ENCODE measurements around the gene ENO3. TPM values are rescaled to one million over a fixed set of nuclear protein-coding genes. Genes with fewer than 3 reads are reported as not detected.

Gene ENO3
- total RNA-seq, 4 donors from 2014 or later: 1.0 to 7.9 (median 4.9) TPM

DNA sequence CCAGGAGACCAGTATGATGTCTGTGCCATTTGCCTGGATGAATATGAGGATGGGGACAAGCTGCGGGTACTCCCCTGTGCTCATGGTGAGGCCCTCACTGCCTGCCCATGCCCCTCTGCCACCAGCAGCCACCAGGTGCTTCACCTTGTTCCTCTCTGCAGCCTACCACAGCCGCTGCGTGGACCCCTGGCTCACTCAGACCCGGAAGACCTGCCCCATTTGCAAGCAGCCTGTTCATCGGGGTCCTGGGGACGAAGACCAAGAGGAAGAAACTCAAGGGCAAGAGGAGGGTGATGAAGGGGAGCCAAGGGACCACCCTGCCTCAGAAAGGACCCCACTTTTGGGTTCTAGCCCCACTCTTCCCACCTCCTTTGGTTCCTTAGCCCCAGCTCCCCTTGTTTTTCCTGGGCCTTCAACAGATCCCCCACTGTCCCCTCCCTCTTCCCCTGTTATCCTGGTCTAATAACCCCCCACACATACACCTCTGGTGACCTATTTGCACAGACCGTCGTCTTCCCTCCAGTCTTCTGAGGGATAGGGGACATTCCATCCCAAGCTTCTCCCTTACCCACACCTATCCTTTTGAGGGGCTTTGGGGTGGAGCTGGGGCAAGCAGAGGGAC lies 6.3 kb upstream of the ENO3 start:
- intact Hi-C loops (cut with DNase I; ENCODE audit: low total_unique reads): no loop called here
- no peak for DNase-seq (ENCODE audit: low spot score in 2 of 2)
- TF ChIP-seq, protein P1, sequence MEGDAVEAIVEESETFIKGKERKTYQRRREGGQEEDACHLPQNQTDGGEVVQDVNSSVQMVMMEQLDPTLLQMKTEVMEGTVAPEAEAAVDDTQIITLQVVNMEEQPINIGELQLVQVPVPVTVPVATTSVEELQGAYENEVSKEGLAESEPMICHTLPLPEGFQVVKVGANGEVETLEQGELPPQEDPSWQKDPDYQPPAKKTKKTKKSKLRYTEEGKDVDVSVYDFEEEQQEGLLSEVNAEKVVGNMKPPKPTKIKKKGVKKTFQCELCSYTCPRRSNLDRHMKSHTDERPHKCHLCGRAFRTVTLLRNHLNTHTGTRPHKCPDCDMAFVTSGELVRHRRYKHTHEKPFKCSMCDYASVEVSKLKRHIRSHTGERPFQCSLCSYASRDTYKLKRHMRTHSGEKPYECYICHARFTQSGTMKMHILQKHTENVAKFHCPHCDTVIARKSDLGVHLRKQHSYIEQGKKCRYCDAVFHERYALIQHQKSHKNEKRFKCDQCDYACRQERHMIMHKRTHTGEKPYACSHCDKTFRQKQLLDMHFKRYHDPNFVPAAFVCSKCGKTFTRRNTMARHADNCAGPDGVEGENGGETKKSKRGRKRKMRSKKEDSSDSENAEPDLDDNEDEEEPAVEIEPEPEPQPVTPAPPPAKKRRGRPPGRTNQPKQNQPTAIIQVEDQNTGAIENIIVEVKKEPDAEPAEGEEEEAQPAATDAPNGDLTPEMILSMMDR (IDR thresholded peaks at IDR 0.05): no peak
- no peak for TF ChIP-seq POLR2A (IDR thresholded peaks at IDR 0.05)
- WGBS, 2 donors: 60 to 61% methylated on average over 8 of the region's 8 CpGs
- no peak overlapping the region for H3K4me3 ChIP-seq (ENCODE audit: low read depth, poor library complexity, severe bottlenecking)

DNA sequence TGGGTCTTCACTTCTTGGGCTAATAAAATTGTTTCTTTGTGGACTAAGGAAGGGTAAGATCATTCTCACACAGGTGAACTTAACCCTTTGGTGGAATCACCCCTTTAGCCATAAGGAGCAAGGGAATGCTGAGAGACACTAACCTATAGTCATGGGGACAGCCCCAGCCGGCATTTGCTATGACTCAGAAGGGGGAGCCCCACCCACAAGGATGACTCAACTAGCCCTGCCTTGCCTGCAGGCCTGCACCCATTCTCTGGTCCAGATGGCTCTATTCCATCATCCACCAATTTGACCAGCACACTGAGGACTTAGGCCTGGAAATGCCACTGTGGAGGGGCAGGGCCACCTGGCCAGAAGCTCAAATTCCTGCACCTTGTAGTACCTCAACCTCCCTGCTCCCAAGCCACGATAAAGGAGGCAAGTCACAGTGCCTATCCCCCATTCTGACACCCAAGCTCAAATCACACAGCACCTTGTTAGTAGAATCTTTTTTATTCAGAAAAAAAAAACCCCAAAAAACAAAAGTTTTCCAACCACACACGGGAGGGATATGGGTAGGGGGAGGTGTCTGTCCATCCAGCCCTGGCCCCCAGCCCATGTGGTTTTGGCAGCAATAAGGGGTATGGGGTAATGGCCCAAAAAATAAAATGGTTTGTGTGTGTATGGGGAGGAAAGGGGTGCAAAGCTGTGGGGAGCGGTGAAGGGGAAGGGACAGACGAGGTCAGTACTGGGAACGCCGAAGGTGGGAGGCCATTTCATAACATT lies 5.6 kb upstream of the ENO3 start:
- TF ChIP-seq, protein P1 (IDR thresholded peaks at IDR 0.05): no peak
- TF ChIP-seq POLR2A (IDR thresholded peaks at IDR 0.05): no peak
- DNase-seq (ENCODE audit: low spot score in 2 of 2): peak; percentile 88 to 96
- H3K4me3 ChIP-seq (ENCODE audit: low read depth, poor library complexity, severe bottlenecking): no peak overlapping the region
- 24 to 32% methylated on average over 7 of the region's 7 CpGs for WGBS, 2 donors
- intact Hi-C loops (cut with DNase I; ENCODE audit: low total_unique reads): no loop called here

DNA sequence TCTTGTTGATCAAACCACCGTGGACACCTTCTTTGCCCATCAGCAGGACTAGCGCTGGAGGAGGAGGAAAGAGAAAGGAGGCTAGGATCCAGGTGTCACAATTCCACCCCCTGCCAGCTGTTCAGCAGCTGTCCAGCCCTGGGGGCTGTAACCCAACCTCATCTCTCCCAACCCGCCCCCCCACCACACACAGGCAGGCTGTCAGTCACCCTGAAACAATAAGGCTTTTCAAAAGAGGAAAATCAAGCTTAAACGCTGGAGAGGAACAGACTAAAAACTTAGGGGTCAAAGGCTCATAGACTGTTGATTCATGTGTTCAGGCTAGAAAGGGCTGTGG lies 5.0 kb upstream of the ENO3 start:
- intact Hi-C loops (cut with DNase I; ENCODE audit: low total_unique reads): no loop called here
- H3K4me3 ChIP-seq (ENCODE audit: low read depth, poor library complexity, severe bottlenecking): no peak overlapping the region
- TF ChIP-seq POLR2A (IDR thresholded peaks at IDR 0.05): no peak
- TF ChIP-seq, protein P1 (IDR thresholded peaks at IDR 0.05): no peak
- WGBS, 2 donors: 21 to 29% methylated on average over 4 of the region's 4 CpGs
- no peak for DNase-seq (ENCODE audit: low spot score in 2 of 2)

DNA sequence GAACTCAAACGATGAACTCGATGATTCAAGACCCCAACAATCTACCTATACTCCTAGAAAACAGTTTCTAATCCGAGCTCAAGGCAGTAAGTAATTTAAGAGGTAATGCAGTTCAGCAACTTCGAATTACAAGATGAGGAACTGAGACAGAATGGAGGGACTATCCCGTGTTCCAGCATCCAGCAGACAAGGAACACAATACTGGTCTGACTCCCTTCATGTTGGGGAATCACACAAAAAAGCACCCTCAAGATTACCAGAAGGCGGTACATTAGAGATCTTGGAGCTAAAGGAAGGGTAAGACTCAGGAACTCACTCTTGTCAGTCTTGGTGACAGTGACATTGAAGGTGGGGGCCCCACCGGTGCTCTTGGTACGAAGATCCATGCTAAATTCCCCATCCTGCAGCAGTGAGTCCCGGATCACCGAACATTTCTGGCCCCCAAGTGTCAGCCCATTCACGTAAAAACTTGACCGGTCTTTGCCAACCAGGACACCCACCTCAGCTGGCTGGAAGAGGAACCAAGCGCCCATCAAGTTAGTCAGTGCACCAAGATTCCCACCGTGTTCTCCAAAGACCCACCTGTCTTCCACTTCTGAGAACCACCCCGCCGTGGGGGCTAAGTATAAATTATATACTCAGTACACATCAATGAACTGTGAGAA lies 4.5 kb upstream of the ENO3 start:
- DNase-seq (ENCODE audit: low spot score in 2 of 2): no peak
- TF ChIP-seq POLR2A (IDR thresholded peaks at IDR 0.05): no peak
- TF ChIP-seq, protein P1 (IDR thresholded peaks at IDR 0.05): no peak
- H3K4me3 ChIP-seq (ENCODE audit: low read depth, poor library complexity, severe bottlenecking): no peak overlapping the region
- intact Hi-C loops (cut with DNase I; ENCODE audit: low total_unique reads): no loop called here
- 23% methylated on average over 16 of the region's 16 CpGs for WGBS, 2 donors

DNA sequence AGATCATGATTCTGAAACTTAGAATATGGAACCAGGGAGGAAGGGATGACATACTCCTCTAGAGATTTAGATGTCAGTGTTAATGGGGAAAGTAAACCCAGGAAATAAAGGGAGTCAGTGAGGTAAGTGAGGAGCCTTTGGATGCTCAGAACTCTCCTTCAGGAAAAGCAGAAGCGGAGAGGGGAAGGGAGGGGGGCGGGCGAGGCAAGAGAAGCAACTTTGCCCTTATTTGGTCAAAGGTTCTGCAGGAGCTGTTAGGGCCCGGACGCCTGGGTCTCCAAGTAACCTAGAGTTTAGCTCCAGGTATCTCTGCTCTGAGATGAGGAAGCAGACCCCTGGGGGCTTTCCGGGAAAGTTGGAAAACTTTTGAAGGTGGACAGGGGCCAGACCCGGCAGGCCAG lies 3.9 kb upstream of the ENO3 start:
- H3K4me3 ChIP-seq (ENCODE audit: low read depth, poor library complexity, severe bottlenecking): peak overlapping the region; percentile 99
- WGBS, 2 donors: 0 to 1% methylated on average over 7 of the region's 7 CpGs
- DNase-seq (ENCODE audit: low spot score in 2 of 2): no peak
- intact Hi-C loops (cut with DNase I; ENCODE audit: low total_unique reads): no loop called here
- TF ChIP-seq POLR2A (IDR thresholded peaks at IDR 0.05): no peak
- TF ChIP-seq, protein P1 (IDR thresholded peaks at IDR 0.05): no peak
